Vagina (tissue), 2 donors: ENCODE results near the gene MESD. TPM values are rescaled to one million over a fixed set of nuclear protein-coding genes. Genes with fewer than 3 reads are reported as not detected.

ENCODE experiments used
- DNase-seq, 2 donors: peaks; one replicate each; pipeline ENCODE4 v3.0.0-alpha.2; 2017; ENCODE audit errors: extremely low spot score in 2 of 2
- H3K27ac ChIP-seq: fragments of 200-600 bp; sonication (generic); one replicate; pipeline ENCODE4 v1.5.1; 2019
- H3K27me3 ChIP-seq: fragments of 200-600 bp; sonication (generic); one replicate; pipeline ENCODE4 v1.5.1; 2019
- H3K36me3 ChIP-seq, 2 donors: fragments of 200-600 bp; sonication (generic); one replicate each; pipeline ENCODE4 v1.5.1; 2017 to 2019
- H3K4me1 ChIP-seq: fragments of 200-600 bp; sonication (generic); one replicate; pipeline ENCODE4 v1.5.1; 2019
- H3K4me3 ChIP-seq, 2 donors: fragments of 200-600 bp; sonication (generic); 1 replicate in 1 of 2; 2 replicates in 1 of 2; pipeline ENCODE4 v1.5.1; 2016 to 2019
- H3K9me3 ChIP-seq: fragments of 200-600 bp; sonication (generic); one replicate; pipeline ENCODE4 v1.5.1; 2019
- POLR2A ChIP-seq, 2 donors: fragments of 450-650 bp; IDR thresholded peaks; one replicate each; pipeline ENCODE4 v1.6.1; 2017; ENCODE audit warnings: antibody characterized with exemption in 2 of 2, mild to moderate bottlenecking in 2 of 2, moderate library complexity in 2 of 2
- POLR2AphosphoS5 ChIP-seq, 2 donors: sonication (generic); formaldehyde crosslinking; IDR thresholded peaks; one replicate each; pipeline ENCODE4 v1.9.0; 2017; ENCODE audit warnings: antibody characterized with exemption in 2 of 2, mild to moderate bottlenecking in 2 of 2, low read depth in 1 of 2; ENCODE audit not compliant: insufficient read depth in 1 of 2
- intact Hi-C: fragments of 100-400 bp; cut with DNase I; formaldehyde crosslinking; loops from one replicate; pipeline ENCODE4 v1.15.1; 2023
- total RNA-seq: library from RNA; depleted of rRNA; stranded (reverse); fragments of >200 nt; gene quantifications from one replicate; pipeline ENCODE4 v1.2.3, GENCODE V29; 2016
- TF ChIP-seq, protein P1 (sequence below), 3 experiments: fragments of 450-650 bp in 2 of 3; fragments of 200-600 bp in 1 of 3; sonication (generic) in 1 of 3; IDR thresholded peaks; one replicate each; pipeline ENCODE4 v1.5.1; 2017 to 2019; ENCODE audit warnings: antibody characterized with exemption in 3 of 3, mild to moderate bottlenecking in 2 of 3, moderate library complexity in 2 of 3

Gene MESD
- total RNA-seq, 1 donor from 2014 or later: 17.9 TPM

DNA sequence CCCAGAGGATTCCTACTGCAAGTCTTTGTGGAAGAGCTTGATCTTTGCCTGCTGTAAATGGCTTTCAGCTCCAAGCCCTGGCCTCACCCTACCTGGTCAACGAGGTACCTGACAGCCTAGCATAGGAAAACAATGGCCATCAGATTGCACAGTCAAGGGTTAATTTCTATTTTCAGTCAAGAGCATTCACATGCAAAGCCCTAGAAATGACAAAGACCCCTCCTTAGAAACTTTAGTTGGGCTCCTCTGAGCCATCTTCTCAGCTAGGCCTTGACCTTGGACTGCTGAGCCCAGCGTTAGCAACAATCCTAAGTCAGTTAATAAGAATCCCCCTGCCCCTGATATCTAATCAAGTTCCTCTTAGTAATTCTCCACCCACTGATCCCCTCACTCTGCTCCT lies 18.5 kb downstream of the MESD start:
- intact Hi-C loops: loop anchor here (2.0 to 10.0 kb wide), 2 partner anchors 404 to 516 kb away; no protein-coding TSS in a partner anchor
- peak in 1 of 2 donors; percentile 56 for DNase-seq
- H3K9me3 ChIP-seq: no peaks in the 10 kb centered on the region
- no peaks in the 10 kb centered on the region for H3K27me3 ChIP-seq
- H3K36me3 ChIP-seq: peaks cover 0 to 4% of the 10 kb centered on the region in 2 donors
- H3K4me3 ChIP-seq: no peak overlapping the region
- TF ChIP-seq POLR2AphosphoS5 (IDR thresholded peaks at IDR 0.05; ENCODE audit: insufficient read depth in 1 of 2, low read depth in 1 of 2) (no peak), POLR2A (IDR thresholded peaks at IDR 0.05) (no peak)
- TF ChIP-seq, protein P1, sequence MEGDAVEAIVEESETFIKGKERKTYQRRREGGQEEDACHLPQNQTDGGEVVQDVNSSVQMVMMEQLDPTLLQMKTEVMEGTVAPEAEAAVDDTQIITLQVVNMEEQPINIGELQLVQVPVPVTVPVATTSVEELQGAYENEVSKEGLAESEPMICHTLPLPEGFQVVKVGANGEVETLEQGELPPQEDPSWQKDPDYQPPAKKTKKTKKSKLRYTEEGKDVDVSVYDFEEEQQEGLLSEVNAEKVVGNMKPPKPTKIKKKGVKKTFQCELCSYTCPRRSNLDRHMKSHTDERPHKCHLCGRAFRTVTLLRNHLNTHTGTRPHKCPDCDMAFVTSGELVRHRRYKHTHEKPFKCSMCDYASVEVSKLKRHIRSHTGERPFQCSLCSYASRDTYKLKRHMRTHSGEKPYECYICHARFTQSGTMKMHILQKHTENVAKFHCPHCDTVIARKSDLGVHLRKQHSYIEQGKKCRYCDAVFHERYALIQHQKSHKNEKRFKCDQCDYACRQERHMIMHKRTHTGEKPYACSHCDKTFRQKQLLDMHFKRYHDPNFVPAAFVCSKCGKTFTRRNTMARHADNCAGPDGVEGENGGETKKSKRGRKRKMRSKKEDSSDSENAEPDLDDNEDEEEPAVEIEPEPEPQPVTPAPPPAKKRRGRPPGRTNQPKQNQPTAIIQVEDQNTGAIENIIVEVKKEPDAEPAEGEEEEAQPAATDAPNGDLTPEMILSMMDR (IDR thresholded peaks at IDR 0.05): no peak
- H3K4me1 ChIP-seq: no peaks in the 10 kb centered on the region
- no peak overlapping the region for H3K27ac ChIP-seq

DNA sequence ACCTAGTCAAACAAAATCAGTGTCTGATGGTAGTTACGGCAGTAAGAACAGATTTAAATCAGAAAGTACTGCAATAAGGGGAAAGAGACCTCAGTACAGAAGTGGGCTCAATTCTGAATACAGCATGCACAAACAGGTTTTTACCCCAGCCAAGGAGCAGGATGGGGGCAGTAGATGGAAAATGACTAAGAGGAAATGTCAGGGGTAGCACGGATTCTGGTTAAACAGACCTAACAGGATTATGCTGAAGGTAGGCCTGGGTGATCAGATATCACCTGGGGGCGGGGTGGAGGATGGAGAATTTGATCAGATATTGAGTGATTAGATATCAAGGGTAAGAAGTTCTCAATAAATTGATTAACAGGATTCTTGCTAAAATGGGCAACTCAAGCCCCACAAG lies 19.0 kb downstream of the MESD start:
- no peak overlapping the region for H3K27ac ChIP-seq
- intact Hi-C loops: loop anchor here (2.0 to 10.0 kb wide), 2 partner anchors 404 to 516 kb away; no protein-coding TSS in a partner anchor
- H3K4me3 ChIP-seq: no peak overlapping the region
- DNase-seq: peak in 1 of 2 donors; percentile 70
- peaks cover 0 to 4% of the 10 kb centered on the region in 2 donors for H3K36me3 ChIP-seq
- H3K4me1 ChIP-seq: no peaks in the 10 kb centered on the region
- TF ChIP-seq, protein P1 (IDR thresholded peaks at IDR 0.05): no peak
- TF ChIP-seq POLR2A (IDR thresholded peaks at IDR 0.05) (no peak), POLR2AphosphoS5 (IDR thresholded peaks at IDR 0.05; ENCODE audit: insufficient read depth in 1 of 2, low read depth in 1 of 2) (no peak)
- no peaks in the 10 kb centered on the region for H3K27me3 ChIP-seq
- H3K9me3 ChIP-seq: no peaks in the 10 kb centered on the region

DNA sequence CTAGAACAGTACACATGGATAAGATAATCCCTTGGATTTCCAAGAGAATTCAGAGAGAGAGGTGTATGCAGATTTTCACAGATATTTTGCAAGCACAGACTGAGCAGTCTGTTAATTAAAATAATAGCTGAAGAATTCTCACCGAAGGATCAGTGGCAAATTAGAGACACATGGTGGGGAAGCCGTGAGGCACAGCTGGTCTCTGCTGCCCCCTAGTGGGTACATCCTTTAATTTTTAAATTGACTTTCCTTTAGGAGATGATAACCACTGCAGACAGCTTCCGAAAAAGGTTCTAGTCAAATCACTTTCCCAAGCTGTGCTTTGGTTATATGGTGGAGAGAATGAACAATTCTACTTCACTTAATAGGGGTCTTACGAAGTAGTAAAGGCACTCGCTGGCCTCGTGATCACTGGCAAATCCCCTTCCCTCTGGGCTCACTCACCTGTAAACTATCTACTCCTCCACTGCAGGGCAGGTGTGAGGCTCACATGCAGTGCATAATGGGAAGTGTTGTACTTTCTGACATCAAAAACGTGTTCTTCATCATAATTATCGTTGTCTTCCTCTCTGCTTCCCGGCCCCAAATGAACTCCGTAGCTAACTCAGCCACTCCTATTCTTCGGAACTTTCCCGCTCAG lies 19.5 kb downstream of the MESD start:
- H3K27me3 ChIP-seq: no peaks in the 10 kb centered on the region
- TF ChIP-seq POLR2A (IDR thresholded peaks at IDR 0.05): no peak
- TF ChIP-seq POLR2AphosphoS5 (IDR thresholded peaks at IDR 0.05; ENCODE audit: insufficient read depth in 1 of 2, low read depth in 1 of 2): peak in 1 of 2 donors; percentile 23
- TF ChIP-seq, protein P1 (IDR thresholded peaks at IDR 0.05): peak; percentile 70 to 84 (median 80)
- H3K4me3 ChIP-seq: no peak overlapping the region
- peak in 1 of 2 donors; percentile 64 for DNase-seq
- intact Hi-C loops: loop anchor here (2.0 to 10.0 kb wide), 2 partner anchors 403 to 515 kb away; no protein-coding TSS in a partner anchor
- H3K9me3 ChIP-seq: no peaks in the 10 kb centered on the region
- H3K36me3 ChIP-seq: peaks cover 0 to 4% of the 10 kb centered on the region in 2 donors
- no peaks in the 10 kb centered on the region for H3K4me1 ChIP-seq
- no peak overlapping the region for H3K27ac ChIP-seq

DNA sequence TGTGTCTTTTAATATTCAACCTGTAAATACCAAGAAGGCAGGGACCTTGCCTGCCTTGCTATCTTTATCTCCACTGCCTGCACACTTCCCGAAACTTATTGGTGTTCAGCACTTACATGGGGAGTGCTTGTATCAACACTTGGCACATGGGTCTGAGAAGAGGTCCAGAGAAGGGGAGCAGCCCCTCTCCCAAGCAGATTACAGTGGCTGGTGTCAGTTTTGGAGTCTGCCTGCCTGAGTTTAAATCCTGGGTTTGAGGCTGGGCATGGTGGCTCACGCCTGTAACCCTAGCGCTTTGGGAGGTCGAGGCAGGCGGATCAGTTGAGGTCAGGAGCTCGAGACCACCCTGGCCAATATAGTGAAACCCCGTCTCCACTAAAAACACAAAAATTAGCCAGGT lies 20.3 kb downstream of the MESD start:
- DNase-seq: peak in 1 of 2 donors; percentile 71
- H3K27ac ChIP-seq: no peak overlapping the region
- intact Hi-C loops: no loop called here
- peaks cover 0 to 4% of the 10 kb centered on the region in 2 donors for H3K36me3 ChIP-seq
- no peak for TF ChIP-seq POLR2A (IDR thresholded peaks at IDR 0.05)
- no peak for TF ChIP-seq POLR2AphosphoS5 (IDR thresholded peaks at IDR 0.05; ENCODE audit: insufficient read depth in 1 of 2, low read depth in 1 of 2)
- TF ChIP-seq, protein P1 (IDR thresholded peaks at IDR 0.05): no peak
- H3K4me1 ChIP-seq: no peaks in the 10 kb centered on the region
- no peak overlapping the region for H3K4me3 ChIP-seq
- H3K9me3 ChIP-seq: no peaks in the 10 kb centered on the region
- no peaks in the 10 kb centered on the region for H3K27me3 ChIP-seq

DNA sequence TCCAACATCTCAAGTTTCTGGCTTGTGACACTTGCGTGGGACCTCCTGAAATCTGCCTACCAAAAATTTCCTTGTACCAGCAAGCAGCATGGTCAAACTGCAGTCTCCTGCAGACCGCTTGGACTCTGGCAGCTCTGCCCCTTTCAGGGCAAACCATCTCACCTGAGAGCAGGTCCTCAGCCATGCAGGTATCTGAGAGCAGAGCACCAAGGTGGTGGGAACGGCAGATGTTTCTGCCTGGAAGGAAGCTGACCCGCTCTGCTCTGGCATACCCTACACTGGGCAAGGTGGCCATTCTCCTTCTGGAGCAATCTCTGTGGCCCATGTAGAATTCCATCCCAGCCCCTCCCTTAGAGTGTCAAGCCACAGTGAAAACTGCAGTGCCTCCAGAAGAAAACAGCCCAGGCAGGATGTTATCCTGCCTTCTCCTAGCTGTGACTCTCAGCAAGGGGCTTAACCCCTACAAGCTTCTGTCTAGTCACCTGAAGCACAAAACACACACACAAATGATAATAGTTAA lies 21.6 kb downstream of the MESD start:
- no peak overlapping the region for H3K27ac ChIP-seq
- H3K4me1 ChIP-seq: no peaks in the 10 kb centered on the region
- no peaks in the 10 kb centered on the region for H3K9me3 ChIP-seq
- peak in 1 of 2 donors; percentile 79 for DNase-seq
- TF ChIP-seq POLR2AphosphoS5 (IDR thresholded peaks at IDR 0.05; ENCODE audit: insufficient read depth in 1 of 2, low read depth in 1 of 2) (no peak), POLR2A (IDR thresholded peaks at IDR 0.05) (no peak)
- TF ChIP-seq, protein P1 (IDR thresholded peaks at IDR 0.05): no peak
- no peaks in the 10 kb centered on the region for H3K27me3 ChIP-seq
- intact Hi-C loops: no loop called here
- peaks cover 0 to 4% of the 10 kb centered on the region in 2 donors for H3K36me3 ChIP-seq
- H3K4me3 ChIP-seq: no peak overlapping the region
